RKO (cell line): ENCODE results near the gene AP1M2.
A peak's percentile ranks its signal among the peaks of the same experiment; 100 is the strongest.

Experiments
- DNase-seq: peaks from one replicate; pipeline ENCODE4 v3.0.0-alpha.2; 2016; ENCODE audit warnings: low spot score

AP1M2 gene

GRCh38 chr19:10587022-10587838 is at the start of gene AP1M2:
AP1M2 (minus strand) TSS chr19:10587312; CDS start chr19:10587231, 81 bp downstream.
- no peak for DNase-seq

- no peak for DNase-seq
Measured at GRCh38 chr19:10636304-10636972, 49.3 kb upstream of the AP1M2 start.

GRCh38 chr19:10634963-10635362 is 47.9 kb upstream of the AP1M2 start:
- no peak for DNase-seq

- DNase-seq: no peak
Measured at GRCh38 chr19:10634430-10634829, 47.3 kb upstream of the AP1M2 start.

- DNase-seq: no peak
Measured at GRCh38 chr19:10631874-10632273, 44.8 kb upstream of the AP1M2 start.

- DNase-seq: no peak
Measured at GRCh38 chr19:10625762-10626138, 38.6 kb upstream of the AP1M2 start.

- peak; percentile 68 for DNase-seq
Measured at GRCh38 chr19:10625003-10625761, 38.1 kb upstream of the AP1M2 start, which contains the start of gene SLC44A2. SLC44A2 (plus strand) TSS chr19:10625553; CDS start chr19:10625634, 81 bp downstream.

- DNase-seq: no peak
Measured at GRCh38 chr19:10624585-10624984, 37.5 kb upstream of the AP1M2 start.

GRCh38 chr19:10621966-10622365 is 34.9 kb upstream of the AP1M2 start:
- DNase-seq: no peak

- DNase-seq: no peak
Measured at GRCh38 chr19:10620786-10621185, 33.7 kb upstream of the AP1M2 start.

- DNase-seq: no peak
Measured at GRCh38 chr19:10618846-10619245, 31.7 kb upstream of the AP1M2 start.

- no peak for DNase-seq
Measured at GRCh38 chr19:10617409-10618121, 30.5 kb upstream of the AP1M2 start.

GRCh38 chr19:10615429-10616023 is 28.4 kb upstream of the AP1M2 start:
- no peak for DNase-seq

- no peak for DNase-seq
Measured at GRCh38 chr19:10612499-10613119, 25.5 kb upstream of the AP1M2 start.

- no peak for DNase-seq
Measured at GRCh38 chr19:10611907-10612306, 24.8 kb upstream of the AP1M2 start.

GRCh38 chr19:10604460-10604980 is 17.4 kb upstream of the AP1M2 start:
- DNase-seq: no peak

GRCh38 chr19:10603873-10604459 is 16.9 kb upstream of the AP1M2 start:
- no peak for DNase-seq

GRCh38 chr19:10603084-10603872 is 16.2 kb upstream of the AP1M2 start:
- no peak for DNase-seq

- DNase-seq: peak; percentile 61
Measured at GRCh38 chr19:10602330-10603083, 15.4 kb upstream of the AP1M2 start.
